ENCODE results near the gene COQ6.
"Not testable (repeated sequence)": the region's sequence is repeated elsewhere in the genome, so short reads cannot be mapped to it uniquely, and the experiment has no call there.

DNA sequence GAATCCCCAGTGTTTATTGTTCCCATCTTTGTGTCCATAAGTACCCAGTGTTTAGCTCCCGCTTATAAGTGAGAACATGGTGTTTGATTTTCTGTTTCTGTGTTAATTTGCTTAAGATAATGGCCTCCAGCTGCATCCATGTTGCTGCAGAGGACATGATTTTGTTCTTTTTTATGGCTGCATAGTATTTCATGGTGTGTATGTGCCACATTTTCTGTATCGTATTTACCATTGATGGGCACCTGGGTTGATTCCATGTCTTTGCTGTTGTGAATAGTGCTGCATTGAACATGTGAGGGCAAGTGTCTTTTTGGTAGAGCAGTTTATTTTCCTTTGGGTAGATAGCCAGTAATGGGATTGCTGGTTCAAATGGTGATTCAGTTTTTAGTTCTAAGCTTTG lies 30.6 kb upstream of the COQ6 start:
- TF ChIP-seq CTCF (IDR thresholded peaks at IDR 0.05; ENCODE audit: low read depth, low read length); EZH2phosphoT487 (IDR thresholded peaks at IDR 0.05; ENCODE audit: low read depth): not testable (repeated sequence)
